AG04450 (cell line): Measurements from ENCODE around the gene PIGL. TPM values are rescaled to one million over a fixed set of nuclear protein-coding genes. Genes with fewer than 3 reads are reported as not detected.

Experiments
- CTCF ChIA-PET: fragments of 300-600, 350-600 bp; formaldehyde crosslinking; extraction: SDS; loops from one replicate; lab custom pipeline; 2022; ENCODE audit warnings: antibody characterized with exemption, inconsistent platforms; lab: Charles Lee
- POLR2A ChIA-PET: fragments of 350-600 bp; formaldehyde crosslinking; extraction: SDS; loops from one replicate; lab custom pipeline; 2021; ENCODE audit warnings: antibody characterized with exemption, inconsistent platforms; lab: Yijun Ruan, JAX
- DNase-seq: peaks from one replicate; pipeline ENCODE4 v3.0.0-alpha.2; 2011; ENCODE audit warnings: low read depth, low spot score
- H3K27ac ChIP-seq: one replicate; pipeline ENCODE4 v1.5.1; 2012; ENCODE audit warnings: low read depth, low read length, control low read depth
- H3K27me3 ChIP-seq: one replicate; pipeline ENCODE4 v1.6.0; 2012; ENCODE audit warnings: low read length; ENCODE audit not compliant: control insufficient read depth, insufficient read depth
- H3K4me3 ChIP-seq: 2 replicates; pipeline ENCODE4 v1.5.1; 2011; ENCODE audit warnings: mild to moderate bottlenecking, low read depth, low read length, control low read depth
- H3K9me3 ChIP-seq: 2 replicates; pipeline ENCODE4 v1.5.1; 2012; ENCODE audit warnings: low read length; ENCODE audit not compliant: control insufficient read depth, insufficient read depth
- CTCF ChIP-seq: IDR thresholded peaks from 2 replicates; pipeline ENCODE4 v1.5.1; 2011; ENCODE audit warnings: low read depth, low read length, control low read depth, inconsistent platforms
- polyA plus RNA-seq: library from polyadenylated mRNA; depleted of rRNA; stranded (reverse); fragments of >200 nt; gene quantifications from 2 replicates; pipeline ENCODE4 v1.2.3, GENCODE V29; 2011

The PIGL gene
- polyA plus RNA-seq, 1 experiment = 16.5 TPM

GRCh38 chr17:16261049-16261448, 44.0 kb downstream of the PIGL start:
- Histone ChIP-seq H3K4me3 (no peak overlapping the region), H3K9me3 (peaks cover 8% of the 10 kb centered on the region), H3K27ac (no peak overlapping the region), H3K27me3 (no peaks in the 10 kb centered on the region)
- CTCF ChIA-PET = no interaction called here
- TF ChIP-seq CTCF = no peak
- POLR2A ChIA-PET = no interaction called here
- DNase-seq = no peak

- no peak overlapping the region for H3K4me3 ChIP-seq
- ChIA-PET POLR2A (no interaction called here), CTCF (no interaction called here)
- DNase-seq = no peak
- no peak for TF ChIP-seq CTCF
- H3K27ac ChIP-seq = no peak overlapping the region
- peaks cover 8% of the 10 kb centered on the region for H3K9me3 ChIP-seq
- H3K27me3 ChIP-seq = no peaks in the 10 kb centered on the region
These were observed 45.2 kb downstream of the PIGL start for GRCh38 chr17:16262201-16262600.

GRCh38 chr17:16267174-16267573, 50.2 kb downstream of the PIGL start:
- no peak for DNase-seq
- Histone ChIP-seq H3K27me3 (no peaks in the 10 kb centered on the region), H3K27ac (no peak overlapping the region), H3K9me3 (no peaks in the 10 kb centered on the region), H3K4me3 (no peak overlapping the region)
- ChIA-PET POLR2A (no interaction called here), CTCF (no interaction called here)
- no peak for TF ChIP-seq CTCF

GRCh38 chr17:16269658-16270057, 52.6 kb downstream of the PIGL start:
- CTCF ChIA-PET = no interaction called here
- Histone ChIP-seq H3K27me3 (no peaks in the 10 kb centered on the region), H3K27ac (no peak overlapping the region), H3K9me3 (no peaks in the 10 kb centered on the region), H3K4me3 (no peak overlapping the region)
- POLR2A ChIA-PET = interaction anchor here (0.8 kb wide), 1 partner anchor 48 kb away, joined by 5 read pairs; no protein-coding TSS in a partner anchor
- no peak for DNase-seq
- no peak for TF ChIP-seq CTCF

- CTCF ChIA-PET = no interaction called here
- no peaks in the 10 kb centered on the region for H3K9me3 ChIP-seq
- POLR2A ChIA-PET = no interaction called here
These were observed 55.3 kb downstream of the PIGL start for GRCh38 chr17:16272111-16272840.

More at GRCh38 chr17:16272111-16272840, 55.3 kb downstream of the PIGL start:
- no peaks in the 10 kb centered on the region for H3K27me3 ChIP-seq
- no peak overlapping the region for H3K27ac ChIP-seq
- TF ChIP-seq CTCF = no peak
- no peak for DNase-seq
- H3K4me3 ChIP-seq = no peak overlapping the region
